ENCODE results near the gene RET.

DNA sequence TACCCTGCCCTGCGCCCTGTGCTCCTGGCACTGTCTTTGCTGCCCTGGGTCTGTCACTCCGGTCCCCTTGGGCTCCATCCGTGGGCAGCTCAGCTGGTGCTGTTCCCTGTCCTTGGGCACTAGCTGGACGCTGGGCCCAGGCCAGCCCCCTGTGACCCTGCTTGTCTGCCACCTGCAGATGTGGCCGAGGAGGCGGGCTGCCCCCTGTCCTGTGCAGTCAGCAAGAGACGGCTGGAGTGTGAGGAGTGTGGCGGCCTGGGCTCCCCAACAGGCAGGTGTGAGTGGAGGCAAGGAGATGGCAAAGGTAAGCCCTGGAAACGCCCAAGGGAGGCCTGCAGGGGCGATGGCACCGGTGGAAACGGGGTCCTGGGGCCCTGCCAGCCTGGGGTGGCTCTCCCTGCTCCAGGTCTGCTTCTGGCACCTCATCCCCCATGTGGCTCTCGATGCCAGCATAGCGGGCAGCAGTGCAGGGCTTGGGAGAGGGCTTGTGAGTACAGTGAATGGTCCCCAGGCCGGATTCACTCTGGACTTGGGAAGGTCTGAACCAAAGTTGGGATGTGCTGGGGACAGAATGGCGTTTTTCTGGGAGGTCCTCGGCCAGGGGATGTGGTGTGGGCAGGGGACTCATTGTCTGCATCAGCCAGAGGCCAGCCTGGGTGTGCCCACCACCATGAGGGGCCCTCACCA is 35.2 kb downstream of the RET start:
- TF ChIP-seq, protein P1, sequence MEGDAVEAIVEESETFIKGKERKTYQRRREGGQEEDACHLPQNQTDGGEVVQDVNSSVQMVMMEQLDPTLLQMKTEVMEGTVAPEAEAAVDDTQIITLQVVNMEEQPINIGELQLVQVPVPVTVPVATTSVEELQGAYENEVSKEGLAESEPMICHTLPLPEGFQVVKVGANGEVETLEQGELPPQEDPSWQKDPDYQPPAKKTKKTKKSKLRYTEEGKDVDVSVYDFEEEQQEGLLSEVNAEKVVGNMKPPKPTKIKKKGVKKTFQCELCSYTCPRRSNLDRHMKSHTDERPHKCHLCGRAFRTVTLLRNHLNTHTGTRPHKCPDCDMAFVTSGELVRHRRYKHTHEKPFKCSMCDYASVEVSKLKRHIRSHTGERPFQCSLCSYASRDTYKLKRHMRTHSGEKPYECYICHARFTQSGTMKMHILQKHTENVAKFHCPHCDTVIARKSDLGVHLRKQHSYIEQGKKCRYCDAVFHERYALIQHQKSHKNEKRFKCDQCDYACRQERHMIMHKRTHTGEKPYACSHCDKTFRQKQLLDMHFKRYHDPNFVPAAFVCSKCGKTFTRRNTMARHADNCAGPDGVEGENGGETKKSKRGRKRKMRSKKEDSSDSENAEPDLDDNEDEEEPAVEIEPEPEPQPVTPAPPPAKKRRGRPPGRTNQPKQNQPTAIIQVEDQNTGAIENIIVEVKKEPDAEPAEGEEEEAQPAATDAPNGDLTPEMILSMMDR (IDR thresholded peaks at IDR 0.05; ENCODE audit: low read depth, low read length) = no peak
- TF ChIP-seq MYC (IDR thresholded peaks at IDR 0.05; ENCODE audit: low read depth, low read length) (no peak), POLR2A (IDR thresholded peaks at IDR 0.05; ENCODE audit: extremely low read depth, insufficient read length) (no peak)

Measured in NB4 (cell line).